A549 (cell line): Measurements from ENCODE around the gene NMRK1. TPM values are rescaled to one million over a fixed set of nuclear protein-coding genes. Genes with fewer than 3 reads are reported as not detected.

ENCODE experiments used
- ATAC-seq, 2 experiments: fragments of 200-7000 bp in 1 of 2; fragments of >200 bp in 1 of 2; cut with Nextera tagmentation in 1 of 2; cut with Tn5 transposase in 1 of 2; 3 replicates each; pipeline versions ENCODE4 v1.8.0 to v1.9.1; 2018 to 2020; ENCODE audit warnings: mild to moderate bottlenecking in 1 of 2, moderate library complexity in 1 of 2
- CTCF ChIA-PET: fragments of 300-600 bp; sonication (Branson Sonifier 250); formaldehyde crosslinking; extraction: SDS; loops from one replicate; lab custom pipeline; 2021; ENCODE audit warnings: antibody characterized with exemption, inconsistent platforms; lab: Yijun Ruan, JAX
- POLR2A ChIA-PET: fragments of 350-600 bp; formaldehyde crosslinking; extraction: SDS; loops from one replicate; lab custom pipeline; 2021; ENCODE audit warnings: antibody characterized with exemption, inconsistent platforms; lab: Yijun Ruan, JAX
- DNase-seq, 2 experiments: peaks; one replicate each; pipeline versions ENCODE4 v3.0.0 to v3.0.0-alpha.2; 2011 to 2016; ENCODE audit warnings: low read depth in 1 of 2, low spot score in 1 of 2
- FAIRE-seq: peaks from 2 replicates; lab custom pipeline; 2011; peaks lifted over from hg19 to GRCh38; lab: Jason Lieb, UNC
- H3K27ac ChIP-seq, 2 experiments: fragments of >200 bp; sonication (Bioruptor Twin); formaldehyde crosslinking; 3 replicates each; pipeline ENCODE4 v1.5.1; 2016 to 2017
- H3K4me1 ChIP-seq: fragments of >200 bp; sonication (Bioruptor Twin); formaldehyde crosslinking; 3 replicates; pipeline ENCODE4 v1.6.1; 2016
- H3K4me2 ChIP-seq: fragments of >200 bp; sonication (Bioruptor Twin); formaldehyde crosslinking; 3 replicates; pipeline ENCODE4 v1.6.1; 2016
- H3K4me3 ChIP-seq: fragments of >200 bp; sonication (Bioruptor Twin); formaldehyde crosslinking; 3 replicates; pipeline ENCODE4 v1.5.1; 2016
- H3K9me3 ChIP-seq: fragments of >200 bp; sonication (Bioruptor Twin); formaldehyde crosslinking; 3 replicates; pipeline ENCODE4 v1.6.1; 2016
- CBX2 ChIP-seq: fragments of 200-600 bp; sonication (generic); IDR thresholded peaks from 2 replicates; pipeline ENCODE4 v1.6.1; 2016; ENCODE audit warnings: low read depth, mild to moderate bottlenecking, borderline replicate concordance
- CHD2 ChIP-seq: fragments of 150-350 bp; IDR thresholded peaks from 2 replicates; pipeline ENCODE4 v1.6.1; 2014; ENCODE audit warnings: low read length; ENCODE audit not compliant: partially characterized antibody
- FOSL2 ChIP-seq, 2 experiments: fragments of 450-650 bp in 1 of 2; fragments of >200 bp in 1 of 2; sonication (Bioruptor Twin) in 1 of 2; formaldehyde crosslinking; IDR thresholded peaks; 2 replicates each; pipeline versions ENCODE4 v1.5.0 to v1.6.1; 2016 to 2020; ENCODE audit warnings: mild to moderate bottlenecking in 1 of 2, moderate library complexity in 1 of 2
- HEYL ChIP-seq: fragments of 250-450 bp; sonication (Bioruptor Pico); IDR thresholded peaks from 2 replicates; pipeline ENCODE4 v1.8.0; 2021; ENCODE audit warnings: mild to moderate bottlenecking, moderate library complexity
- HOXA7 ChIP-seq: fragments of 250-450 bp; sonication (Bioruptor Pico); IDR thresholded peaks from 2 replicates; pipeline ENCODE4 v1.5.0; 2020; ENCODE audit warnings: mild to moderate bottlenecking, moderate library complexity
- HOXB13 ChIP-seq: fragments of 250-450 bp; sonication (Bioruptor Pico); IDR thresholded peaks from 2 replicates; pipeline ENCODE4 v1.5.0; 2020; ENCODE audit warnings: low read depth, mild to moderate bottlenecking, moderate library complexity
- HOXB5 ChIP-seq: fragments of 250-450 bp; sonication (Bioruptor Pico); IDR thresholded peaks from 2 replicates; pipeline ENCODE4 v1.5.0; 2020; ENCODE audit warnings: mild to moderate bottlenecking, moderate library complexity
- JUN ChIP-seq, 2 experiments: fragments of >200 bp; sonication (Bioruptor Twin); formaldehyde crosslinking; IDR thresholded peaks; 2 replicates in 1 of 2; 3 replicates in 1 of 2; pipeline ENCODE4 v1.6.1; 2016 to 2017
- PHF8 ChIP-seq: fragments of 200-600 bp; sonication (generic); IDR thresholded peaks from 2 replicates; pipeline ENCODE4 v1.6.1; 2016; ENCODE audit warnings: low read depth, mild to moderate bottlenecking, antibody characterized with exemption, moderate library complexity, borderline replicate concordance
- POLR2AphosphoS2 ChIP-seq: conservative IDR thresholded peaks from 2 replicates; pipeline ENCODE4 v1.6.1; 2012; ENCODE audit warnings: low read length, improper control_type of control experiment, inconsistent platforms
- RAD21 ChIP-seq, 2 experiments: fragments of >200 bp in 1 of 2; sonication (Bioruptor Twin) in 1 of 2; formaldehyde crosslinking in 1 of 2; IDR thresholded peaks in 1 of 2; conservative IDR thresholded peaks in 1 of 2; 2 replicates in 1 of 2; 3 replicates in 1 of 2; pipeline ENCODE4 v1.6.1; 2012 to 2018; ENCODE audit warnings: inconsistent platforms in 1 of 2
- RARB ChIP-seq: fragments of 250-450 bp; sonication (Bioruptor Pico); IDR thresholded peaks from 2 replicates; pipeline ENCODE4 v1.8.0; 2021; ENCODE audit warnings: mild to moderate bottlenecking, moderate library complexity
- RNF2 ChIP-seq: fragments of 200-600 bp; sonication (generic); IDR thresholded peaks from 2 replicates; pipeline ENCODE4 v1.6.1; 2016; ENCODE audit warnings: low read depth, mild to moderate bottlenecking, antibody characterized with exemption, moderate library complexity, borderline replicate concordance
- SREBF2 ChIP-seq: fragments of 450-650 bp; IDR thresholded peaks from 2 replicates; pipeline ENCODE4 v1.6.1; 2014; ENCODE audit warnings: mild to moderate bottlenecking, moderate library complexity
- TFCP2L1 ChIP-seq: fragments of 250-450 bp; sonication (Bioruptor Pico); IDR thresholded peaks from 2 replicates; pipeline ENCODE4 v1.5.0; 2021; ENCODE audit warnings: mild to moderate bottlenecking
- WGBS: methylation state at CpG from one replicate; pipeline ENCODE4 v1.1.6; 2017; ENCODE audit errors: missing lambda C conversion rate; 5-methylcytosine and 5-hydroxymethylcytosine counted together
- polyA plus RNA-seq, 4 experiments: library from polyadenylated mRNA; depleted of rRNA in 3 of 4; stranded (reverse); fragments of >200 nt; fragmentation: RNase III in 1 of 4; extraction: RNeasy Plus Mini Kit Qiagen cat#74134 plus additional on column Dnase treatment in 1 of 4; gene quantifications; 2 replicates in 3 of 4; 3 replicates in 1 of 4; pipeline ENCODE4 v1.2.3, GENCODE V29; 2011 to 2017
- TF ChIP-seq, protein P1 (sequence below): fragments of 250-450 bp; sonication (Bioruptor Pico); IDR thresholded peaks from 2 replicates; pipeline ENCODE4 v1.5.0; 2020; ENCODE audit warnings: low read depth, mild to moderate bottlenecking, moderate library complexity
- TF ChIP-seq, protein P2 (sequence below): fragments of >200 bp; sonication (Bioruptor Twin); formaldehyde crosslinking; IDR thresholded peaks from 3 replicates; pipeline ENCODE4 v1.5.1; 2016
- TF ChIP-seq, protein P3 (sequence below): fragments of 200-600 bp; sonication (generic); IDR thresholded peaks from 2 replicates; pipeline ENCODE4 v1.6.1; 2016; ENCODE audit warnings: antibody characterized with exemption, mild to moderate bottlenecking, moderate library complexity
- TF ChIP-seq, protein P4 (sequence below): IDR thresholded peaks from 2 replicates; pipeline ENCODE4 v1.6.1; 2012

Gene NMRK1
- polyA plus RNA-seq, 2 of the 4 experiments (the other 2 are of a cell fraction) = 7.6 to 10.5 TPM

DNA sequence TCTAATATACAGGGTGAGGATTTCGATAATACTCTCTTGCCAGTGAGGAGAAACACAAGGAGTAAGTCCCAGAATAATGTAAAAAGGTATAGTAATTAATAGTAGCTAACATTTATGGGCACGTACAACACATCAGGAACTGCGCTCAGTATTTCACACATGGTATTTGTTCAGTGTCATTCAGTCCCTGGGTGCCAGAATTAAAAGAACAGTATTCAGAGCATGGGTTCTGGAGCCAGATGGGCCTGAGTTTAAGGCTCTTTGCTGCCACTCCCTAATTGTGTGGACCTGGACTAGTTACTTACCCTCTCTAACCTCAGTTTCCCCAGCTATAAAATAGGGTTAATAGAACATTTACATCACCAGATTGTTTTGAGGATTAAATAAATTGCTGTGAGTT is 16.7 kb upstream of the NMRK1 start (continued):
- TF ChIP-seq, protein P1, sequence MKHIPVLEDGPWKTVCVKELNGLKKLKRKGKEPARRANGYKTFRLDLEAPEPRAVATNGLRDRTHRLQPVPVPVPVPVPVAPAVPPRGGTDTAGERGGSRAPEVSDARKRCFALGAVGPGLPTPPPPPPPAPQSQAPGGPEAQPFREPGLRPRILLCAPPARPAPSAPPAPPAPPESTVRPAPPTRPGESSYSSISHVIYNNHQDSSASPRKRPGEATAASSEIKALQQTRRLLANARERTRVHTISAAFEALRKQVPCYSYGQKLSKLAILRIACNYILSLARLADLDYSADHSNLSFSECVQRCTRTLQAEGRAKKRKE = no peak

DNA sequence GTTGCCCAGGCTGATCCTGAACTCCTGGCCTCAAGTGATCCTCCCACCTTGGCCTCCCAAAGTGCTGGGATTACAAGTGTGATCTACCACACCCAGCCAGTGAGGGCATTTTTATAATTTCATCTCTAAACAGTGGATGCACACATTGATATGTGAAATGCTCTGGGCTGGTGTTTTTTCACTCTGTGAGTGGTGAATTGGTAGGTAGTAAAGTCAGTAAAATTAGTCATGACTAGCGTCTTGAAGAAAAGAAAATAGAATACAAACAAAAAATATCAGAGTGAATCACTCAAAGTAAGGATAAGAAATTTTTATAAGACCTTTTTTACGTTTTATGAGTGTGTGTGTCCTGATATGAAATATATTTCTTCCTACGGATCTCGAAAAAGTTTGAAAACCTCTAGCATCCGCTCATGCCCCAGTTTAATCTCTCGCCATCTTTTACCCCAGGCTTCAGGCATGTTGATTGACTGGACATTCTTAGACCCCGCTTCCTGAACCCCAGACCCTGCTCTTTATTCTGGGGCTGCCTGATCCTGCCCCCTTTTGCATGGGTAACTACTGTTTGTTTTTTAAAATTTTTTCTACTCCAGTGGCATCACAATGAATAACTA is 14.3 kb upstream of the NMRK1 start:
- Histone ChIP-seq H3K4me1 (no peaks in the 10 kb centered on the region), H3K27ac (no peak overlapping the region), H3K4me3 (no peak overlapping the region), H3K9me3 (no peaks in the 10 kb centered on the region), H3K4me2 (no peak overlapping the region)
- WGBS = 84% methylated on average over 7 of the region's 7 CpGs
- TF ChIP-seq CHD2 (no peak), HEYL (CRISPR knock-in tag) (no peak), JUN (IDR thresholded peaks at IDR 0.05) (no peak), HOXB5 (CRISPR knock-in tag) (no peak), HOXA7 (no peak), RARB (CRISPR knock-in tag) (no peak)
- TF ChIP-seq, protein P2, sequence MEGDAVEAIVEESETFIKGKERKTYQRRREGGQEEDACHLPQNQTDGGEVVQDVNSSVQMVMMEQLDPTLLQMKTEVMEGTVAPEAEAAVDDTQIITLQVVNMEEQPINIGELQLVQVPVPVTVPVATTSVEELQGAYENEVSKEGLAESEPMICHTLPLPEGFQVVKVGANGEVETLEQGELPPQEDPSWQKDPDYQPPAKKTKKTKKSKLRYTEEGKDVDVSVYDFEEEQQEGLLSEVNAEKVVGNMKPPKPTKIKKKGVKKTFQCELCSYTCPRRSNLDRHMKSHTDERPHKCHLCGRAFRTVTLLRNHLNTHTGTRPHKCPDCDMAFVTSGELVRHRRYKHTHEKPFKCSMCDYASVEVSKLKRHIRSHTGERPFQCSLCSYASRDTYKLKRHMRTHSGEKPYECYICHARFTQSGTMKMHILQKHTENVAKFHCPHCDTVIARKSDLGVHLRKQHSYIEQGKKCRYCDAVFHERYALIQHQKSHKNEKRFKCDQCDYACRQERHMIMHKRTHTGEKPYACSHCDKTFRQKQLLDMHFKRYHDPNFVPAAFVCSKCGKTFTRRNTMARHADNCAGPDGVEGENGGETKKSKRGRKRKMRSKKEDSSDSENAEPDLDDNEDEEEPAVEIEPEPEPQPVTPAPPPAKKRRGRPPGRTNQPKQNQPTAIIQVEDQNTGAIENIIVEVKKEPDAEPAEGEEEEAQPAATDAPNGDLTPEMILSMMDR = no peak
- TF ChIP-seq, protein P1 = no peak
- ChIA-PET POLR2A (no interaction called here), CTCF (interaction anchor here (1.9 to 2.4 kb wide), 2 partner anchors 26 to 328 kb away, joined by 4 to 10 read pairs; no protein-coding TSS in a partner anchor)
- FAIRE-seq (no peak), DNase-seq (no peak), ATAC-seq (no peak)

DNA sequence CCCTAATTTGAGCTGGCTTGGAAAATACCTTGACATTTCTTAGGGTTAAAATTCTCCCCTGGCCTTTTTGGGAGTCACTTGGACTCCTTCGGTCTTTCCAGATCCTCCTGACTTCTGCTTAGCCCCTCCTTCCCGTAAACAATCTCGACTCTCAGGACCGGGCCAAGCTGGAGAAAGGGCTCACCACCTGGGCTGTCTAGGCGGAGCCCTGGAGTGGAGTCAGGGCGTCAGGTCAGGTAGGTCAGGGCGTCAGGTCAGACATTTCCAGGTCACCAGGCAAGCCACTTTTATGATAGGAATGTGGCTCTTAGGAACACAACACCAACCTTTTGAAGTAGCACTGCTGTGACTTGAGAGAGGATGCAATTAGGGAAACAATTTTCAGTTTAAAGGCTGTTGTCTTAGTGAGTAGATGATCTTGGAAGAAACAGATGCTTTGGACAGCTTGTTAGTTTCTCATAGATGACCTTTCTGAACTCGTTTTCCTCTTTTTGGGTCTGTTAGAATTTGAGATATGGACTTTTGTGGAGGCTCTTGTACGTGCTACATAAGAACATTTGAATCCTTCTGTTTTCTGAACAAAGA is 13.1 kb upstream of the NMRK1 start:
- no peak for ATAC-seq
- POLR2A ChIA-PET = interaction anchor here (1.7 kb wide), 1 partner anchor 13 kb away, joined by 6 read pairs; the partner anchor contains the start of genes NMRK1 and OSTF1
- WGBS = 82% methylated on average over 9 of the region's 9 CpGs

More for the DNA sequence above, 13.1 kb upstream of the NMRK1 start:
- DNase-seq = no peak
- H3K27ac ChIP-seq = no peak overlapping the region
- no peak overlapping the region for H3K4me2 ChIP-seq
- CTCF ChIA-PET = interaction anchor here (1.1 to 2.4 kb wide), 2 partner anchors 83 to 327 kb away, joined by 3 to 10 read pairs; no protein-coding TSS in a partner anchor
- H3K4me1 ChIP-seq = no peaks in the 10 kb centered on the region
- no peaks in the 10 kb centered on the region for H3K9me3 ChIP-seq
- no peak overlapping the region for H3K4me3 ChIP-seq
- TF ChIP-seq RAD21 (conservative IDR thresholded peaks at IDR 0.05 in 1 of 2, IDR thresholded peaks at IDR 0.05 in 1 of 2) = no peak
- TF ChIP-seq, protein P3, sequence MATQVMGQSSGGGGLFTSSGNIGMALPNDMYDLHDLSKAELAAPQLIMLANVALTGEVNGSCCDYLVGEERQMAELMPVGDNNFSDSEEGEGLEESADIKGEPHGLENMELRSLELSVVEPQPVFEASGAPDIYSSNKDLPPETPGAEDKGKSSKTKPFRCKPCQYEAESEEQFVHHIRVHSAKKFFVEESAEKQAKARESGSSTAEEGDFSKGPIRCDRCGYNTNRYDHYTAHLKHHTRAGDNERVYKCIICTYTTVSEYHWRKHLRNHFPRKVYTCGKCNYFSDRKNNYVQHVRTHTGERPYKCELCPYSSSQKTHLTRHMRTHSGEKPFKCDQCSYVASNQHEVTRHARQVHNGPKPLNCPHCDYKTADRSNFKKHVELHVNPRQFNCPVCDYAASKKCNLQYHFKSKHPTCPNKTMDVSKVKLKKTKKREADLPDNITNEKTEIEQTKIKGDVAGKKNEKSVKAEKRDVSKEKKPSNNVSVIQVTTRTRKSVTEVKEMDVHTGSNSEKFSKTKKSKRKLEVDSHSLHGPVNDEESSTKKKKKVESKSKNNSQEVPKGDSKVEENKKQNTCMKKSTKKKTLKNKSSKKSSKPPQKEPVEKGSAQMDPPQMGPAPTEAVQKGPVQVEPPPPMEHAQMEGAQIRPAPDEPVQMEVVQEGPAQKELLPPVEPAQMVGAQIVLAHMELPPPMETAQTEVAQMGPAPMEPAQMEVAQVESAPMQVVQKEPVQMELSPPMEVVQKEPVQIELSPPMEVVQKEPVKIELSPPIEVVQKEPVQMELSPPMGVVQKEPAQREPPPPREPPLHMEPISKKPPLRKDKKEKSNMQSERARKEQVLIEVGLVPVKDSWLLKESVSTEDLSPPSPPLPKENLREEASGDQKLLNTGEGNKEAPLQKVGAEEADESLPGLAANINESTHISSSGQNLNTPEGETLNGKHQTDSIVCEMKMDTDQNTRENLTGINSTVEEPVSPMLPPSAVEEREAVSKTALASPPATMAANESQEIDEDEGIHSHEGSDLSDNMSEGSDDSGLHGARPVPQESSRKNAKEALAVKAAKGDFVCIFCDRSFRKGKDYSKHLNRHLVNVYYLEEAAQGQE = no peak
- TF ChIP-seq, protein P4, sequence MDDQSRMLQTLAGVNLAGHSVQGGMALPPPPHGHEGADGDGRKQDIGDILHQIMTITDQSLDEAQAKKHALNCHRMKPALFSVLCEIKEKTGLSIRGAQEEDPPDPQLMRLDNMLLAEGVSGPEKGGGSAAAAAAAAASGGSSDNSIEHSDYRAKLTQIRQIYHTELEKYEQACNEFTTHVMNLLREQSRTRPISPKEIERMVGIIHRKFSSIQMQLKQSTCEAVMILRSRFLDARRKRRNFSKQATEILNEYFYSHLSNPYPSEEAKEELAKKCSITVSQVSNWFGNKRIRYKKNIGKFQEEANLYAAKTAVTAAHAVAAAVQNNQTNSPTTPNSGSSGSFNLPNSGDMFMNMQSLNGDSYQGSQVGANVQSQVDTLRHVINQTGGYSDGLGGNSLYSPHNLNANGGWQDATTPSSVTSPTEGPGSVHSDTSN = no peak
- no peak for TF ChIP-seq RNF2
- TF ChIP-seq, protein P2 = no peak
- no peak for TF ChIP-seq CBX2
- TF ChIP-seq PHF8 = no peak
- TF ChIP-seq TFCP2L1 (CRISPR knock-in tag) = no peak
- TF ChIP-seq, protein P1 = no peak
- TF ChIP-seq POLR2AphosphoS2 = no peak
- no peak for TF ChIP-seq HOXB13 (CRISPR knock-in tag)
- no peak for TF ChIP-seq FOSL2 (IDR thresholded peaks at IDR 0.05)
- no peak for TF ChIP-seq FOSL2 (CRISPR knock-in tag; IDR thresholded peaks at IDR 0.05)
- TF ChIP-seq RARB (CRISPR knock-in tag) = no peak
- no peak for TF ChIP-seq SREBF2
- FAIRE-seq = no peak
